NB4 (cell line): ENCODE results near the gene NFASC.

Experiments
- DNase-seq: peaks from one replicate; pipeline ENCODE4 v3.0.0; 2010; ENCODE audit warnings: low read depth
- H3K4me3 ChIP-seq: one replicate; pipeline ENCODE4 v1.5.1; 2011; ENCODE audit warnings: mild to moderate bottlenecking, low read depth, low read length, moderate library complexity
- MYC ChIP-seq: IDR thresholded peaks from 2 replicates; pipeline ENCODE4 v1.6.1; 2011; ENCODE audit warnings: low read depth, low read length
- POLR2A ChIP-seq: IDR thresholded peaks from 2 replicates; pipeline ENCODE4 v1.6.1; 2011; ENCODE audit warnings: mild to moderate bottlenecking; ENCODE audit not compliant: insufficient read length; ENCODE audit errors: extremely low read depth
- TF ChIP-seq, protein P1 (sequence below): IDR thresholded peaks from 2 replicates; pipeline ENCODE4 v1.6.1; 2011; ENCODE audit warnings: low read depth, low read length
- TF ChIP-seq, protein P2 (sequence below): IDR thresholded peaks from one replicate; pipeline ENCODE4 v1.5.1; 2012; ENCODE audit warnings: low read depth, low read length

Gene NFASC

DNA sequence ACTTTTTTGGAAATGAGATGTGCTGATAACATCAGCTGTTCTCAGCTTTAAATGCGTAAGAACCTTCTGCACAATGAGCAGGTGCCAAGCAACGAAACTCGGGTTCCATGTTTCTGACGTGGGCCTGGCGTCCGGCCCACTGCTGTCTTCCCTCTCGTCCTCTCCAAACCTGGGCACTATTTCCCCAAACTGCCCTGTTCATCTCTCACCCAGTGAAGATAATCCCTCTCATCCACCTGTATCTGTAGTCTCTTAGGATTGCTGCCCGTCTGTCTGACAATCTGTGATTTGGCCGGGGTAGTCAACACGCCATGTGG, 122.3 kb downstream of the NFASC start:
- TF ChIP-seq MYC: no peak
- no peak for TF ChIP-seq POLR2A
- TF ChIP-seq, protein P1, sequence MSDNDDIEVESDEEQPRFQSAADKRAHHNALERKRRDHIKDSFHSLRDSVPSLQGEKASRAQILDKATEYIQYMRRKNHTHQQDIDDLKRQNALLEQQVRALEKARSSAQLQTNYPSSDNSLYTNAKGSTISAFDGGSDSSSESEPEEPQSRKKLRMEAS: no peak
- TF ChIP-seq, protein P2, sequence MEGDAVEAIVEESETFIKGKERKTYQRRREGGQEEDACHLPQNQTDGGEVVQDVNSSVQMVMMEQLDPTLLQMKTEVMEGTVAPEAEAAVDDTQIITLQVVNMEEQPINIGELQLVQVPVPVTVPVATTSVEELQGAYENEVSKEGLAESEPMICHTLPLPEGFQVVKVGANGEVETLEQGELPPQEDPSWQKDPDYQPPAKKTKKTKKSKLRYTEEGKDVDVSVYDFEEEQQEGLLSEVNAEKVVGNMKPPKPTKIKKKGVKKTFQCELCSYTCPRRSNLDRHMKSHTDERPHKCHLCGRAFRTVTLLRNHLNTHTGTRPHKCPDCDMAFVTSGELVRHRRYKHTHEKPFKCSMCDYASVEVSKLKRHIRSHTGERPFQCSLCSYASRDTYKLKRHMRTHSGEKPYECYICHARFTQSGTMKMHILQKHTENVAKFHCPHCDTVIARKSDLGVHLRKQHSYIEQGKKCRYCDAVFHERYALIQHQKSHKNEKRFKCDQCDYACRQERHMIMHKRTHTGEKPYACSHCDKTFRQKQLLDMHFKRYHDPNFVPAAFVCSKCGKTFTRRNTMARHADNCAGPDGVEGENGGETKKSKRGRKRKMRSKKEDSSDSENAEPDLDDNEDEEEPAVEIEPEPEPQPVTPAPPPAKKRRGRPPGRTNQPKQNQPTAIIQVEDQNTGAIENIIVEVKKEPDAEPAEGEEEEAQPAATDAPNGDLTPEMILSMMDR: no peak
- H3K4me3 ChIP-seq: no peak overlapping the region
- no peak for DNase-seq

DNA sequence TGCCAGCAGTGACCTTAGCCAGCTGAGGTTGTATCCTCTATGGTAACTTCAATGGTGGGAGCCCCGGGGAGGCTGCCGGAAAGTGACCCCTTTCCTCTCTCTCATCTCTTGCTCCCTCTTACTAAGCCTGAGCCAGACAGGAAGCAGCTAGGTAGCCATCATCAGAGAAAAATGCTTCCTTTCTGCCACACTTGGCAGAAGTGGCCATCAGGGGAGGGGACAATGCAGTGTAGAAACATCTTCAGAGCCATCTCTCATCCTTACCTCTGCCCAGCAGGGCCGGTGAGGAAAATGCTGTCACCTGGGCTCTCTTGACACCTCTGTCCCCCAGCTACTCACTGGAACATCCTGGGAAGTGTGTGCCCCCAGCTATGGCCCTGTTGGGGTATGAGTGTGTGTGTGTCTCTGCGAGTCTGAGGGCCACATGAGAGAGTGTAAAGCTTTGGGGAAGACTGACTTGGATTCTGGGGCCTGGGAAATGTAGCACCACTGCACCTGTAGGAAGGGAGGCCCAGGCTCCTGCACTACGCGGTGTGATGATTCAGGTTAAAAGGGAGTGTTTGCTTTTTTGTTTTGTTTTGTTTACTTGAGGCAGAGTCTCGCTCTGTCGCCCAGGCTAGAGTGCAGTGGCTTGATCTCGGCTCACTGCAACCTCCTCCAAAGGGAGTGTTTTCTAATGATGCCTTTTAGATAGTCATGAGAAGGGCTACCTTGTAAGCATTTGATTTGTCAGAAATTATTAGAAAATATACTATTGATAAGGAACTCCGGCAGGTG, 123.6 kb downstream of the NFASC start:
- no peak for DNase-seq
- no peak overlapping the region for H3K4me3 ChIP-seq
- TF ChIP-seq, protein P1: no peak

DNA sequence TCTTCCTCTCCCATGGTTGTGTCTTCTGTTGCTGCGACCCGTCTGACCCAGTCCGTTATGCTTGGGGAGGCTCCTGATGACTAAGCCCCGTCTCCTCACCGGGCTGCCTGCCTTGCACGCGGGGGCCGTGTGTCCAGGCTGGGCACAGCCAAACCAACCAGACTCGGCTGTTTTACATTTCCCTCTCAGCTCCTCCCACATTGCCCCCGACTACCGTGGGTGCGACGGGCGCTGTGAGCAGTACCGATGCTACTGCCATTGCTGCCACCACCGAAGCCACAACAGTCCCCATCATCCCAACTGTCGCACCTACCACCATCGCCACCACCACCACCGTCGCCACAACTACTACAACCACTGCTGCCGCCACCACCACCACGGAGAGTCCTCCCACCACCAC, 126.3 kb downstream of the NFASC start:
- no peak for TF ChIP-seq MYC
- TF ChIP-seq, protein P2: no peak
- TF ChIP-seq, protein P1: no peak
- TF ChIP-seq POLR2A: no peak
- no peak overlapping the region for H3K4me3 ChIP-seq
- DNase-seq: no peak

DNA sequence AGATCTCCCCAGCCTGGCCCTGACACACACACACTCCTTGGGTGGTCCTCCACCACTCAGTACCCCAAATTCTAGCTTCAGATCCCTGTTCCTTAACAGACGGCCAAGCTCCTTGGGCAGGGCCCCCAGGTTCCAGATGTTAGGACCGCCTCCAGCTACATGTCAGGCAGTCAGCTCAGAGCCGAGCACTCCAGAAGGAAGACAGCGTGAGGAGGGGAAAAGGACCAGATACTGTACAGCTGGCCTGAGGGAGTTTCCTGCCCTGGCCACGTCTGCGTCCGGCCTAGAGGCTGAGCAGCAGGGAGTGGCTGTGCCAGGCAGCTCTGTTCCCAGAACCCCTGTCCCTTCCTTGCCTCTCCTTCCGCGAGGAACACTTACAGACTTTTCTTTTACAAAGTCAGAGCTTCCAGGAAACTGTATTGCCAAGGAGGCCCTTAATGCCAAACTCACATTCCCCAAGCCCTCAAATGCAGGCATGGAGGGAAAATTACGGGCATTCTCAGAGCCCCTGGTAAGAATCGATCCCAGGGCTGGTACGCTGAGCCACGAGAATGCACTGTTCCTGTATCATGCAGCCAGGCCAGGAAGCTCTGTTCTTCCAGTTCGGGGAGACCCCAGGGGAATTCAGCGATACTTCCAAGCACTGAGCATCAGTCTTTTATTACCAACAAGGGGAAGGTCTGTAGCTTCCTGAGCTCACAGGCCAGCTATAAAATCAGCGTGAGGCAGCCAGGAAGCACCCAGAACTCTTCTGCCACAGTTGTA, 127.1 kb downstream of the NFASC start:
- no peak for DNase-seq
- TF ChIP-seq MYC: no peak
- H3K4me3 ChIP-seq: no peak overlapping the region

DNA sequence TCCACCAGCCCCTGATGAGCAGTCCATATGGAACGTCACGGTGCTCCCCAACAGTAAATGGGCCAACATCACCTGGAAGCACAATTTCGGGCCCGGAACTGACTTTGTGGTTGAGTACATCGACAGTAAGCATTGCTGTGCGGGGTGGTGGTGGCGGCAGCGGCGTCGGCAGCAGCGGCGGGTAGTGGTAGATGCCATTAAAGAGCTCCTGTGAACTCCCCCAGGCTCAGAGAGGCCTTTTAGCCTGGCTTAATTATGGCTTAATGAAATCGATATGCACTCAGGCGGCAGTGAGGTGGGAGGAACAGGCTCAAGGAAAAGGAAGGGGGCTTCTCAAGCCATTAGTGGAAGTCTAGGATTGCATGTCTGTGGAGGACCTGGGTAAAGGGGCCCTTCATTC, 130.5 kb downstream of the NFASC start:
- DNase-seq: no peak
- H3K4me3 ChIP-seq: no peak overlapping the region
- TF ChIP-seq, protein P1: no peak
- TF ChIP-seq POLR2A (no peak), MYC (no peak)
- TF ChIP-seq, protein P2: no peak

DNA sequence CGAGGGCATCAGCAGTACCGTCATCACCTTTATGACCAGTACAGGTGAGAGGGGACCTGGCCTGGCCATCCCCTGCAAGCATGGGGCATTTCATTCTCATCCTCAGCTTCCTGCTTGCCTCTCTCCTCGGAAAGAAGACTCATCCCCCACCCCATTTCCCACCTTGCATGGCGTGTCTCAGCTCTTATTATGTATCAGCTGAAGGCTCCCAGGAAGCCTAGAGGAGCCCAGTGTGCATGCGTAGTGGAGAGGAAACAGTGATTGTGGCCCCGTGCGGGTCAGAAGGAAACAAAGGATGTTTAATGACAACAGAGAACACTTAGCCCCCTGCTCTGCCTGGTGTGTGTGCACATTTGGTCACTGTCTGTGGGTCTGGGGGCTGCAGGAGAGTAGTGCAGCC, 132.0 kb downstream of the NFASC start:
- TF ChIP-seq POLR2A (no peak), MYC (no peak)
- TF ChIP-seq, protein P1: no peak
- TF ChIP-seq, protein P2: no peak
- H3K4me3 ChIP-seq: no peak overlapping the region
- no peak for DNase-seq
